Mammary epithelial cell (primary cell): Measurements from ENCODE around the gene RHPN2.

Source experiments
- EZH2 ChIP-seq: IDR thresholded peaks from 2 replicates; pipeline ENCODE4 v1.6.1; 2012; ENCODE audit warnings: low read length, inconsistent platforms, borderline replicate concordance
- TF ChIP-seq, protein P1 (sequence below), 2 donors: IDR thresholded peaks in 1 of 2; conservative IDR thresholded peaks in 1 of 2; 2 replicates each; pipeline ENCODE4 v1.5.1; 2011 to 2012; ENCODE audit warnings: inconsistent platforms in 2 of 2, low read length in 2 of 2, mild to moderate bottlenecking in 2 of 2, control low read depth in 1 of 2, low read depth in 1 of 2; ENCODE audit not compliant: insufficient read depth in 1 of 2; ENCODE audit errors: extremely low read depth in 1 of 2

DNA sequence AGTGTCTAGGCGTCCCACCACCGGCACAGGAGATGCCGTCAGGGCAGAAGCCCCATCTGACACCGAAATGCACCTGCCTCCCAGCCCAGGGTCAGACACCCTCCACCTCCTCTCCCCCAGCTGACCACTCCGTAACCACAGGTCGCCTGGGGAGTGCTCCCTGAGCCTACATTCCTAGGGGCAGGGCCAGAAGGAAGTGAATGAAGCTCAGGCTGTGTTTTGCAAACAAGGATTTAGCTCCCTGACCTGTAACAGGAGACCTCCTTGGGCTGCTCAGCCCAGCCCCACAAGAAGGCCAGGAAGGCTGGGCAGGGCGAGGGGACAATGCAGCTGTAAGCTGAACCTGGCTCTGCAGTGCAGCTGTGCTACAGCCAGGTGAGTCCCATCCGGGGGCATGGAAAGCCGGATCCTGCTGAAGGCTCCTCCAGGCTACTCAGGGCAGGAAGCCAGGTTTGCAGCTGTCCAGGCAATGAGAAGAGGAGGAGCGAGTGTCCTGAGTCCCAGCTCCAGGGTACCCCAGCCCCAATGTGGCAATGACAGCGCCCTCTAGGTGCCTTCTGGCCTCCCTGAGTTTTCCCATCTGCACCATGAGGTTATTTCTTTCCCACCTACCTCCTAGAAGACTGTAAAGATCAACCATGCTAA lies 42.1 kb downstream of the RHPN2 start:
- TF ChIP-seq, protein P1, sequence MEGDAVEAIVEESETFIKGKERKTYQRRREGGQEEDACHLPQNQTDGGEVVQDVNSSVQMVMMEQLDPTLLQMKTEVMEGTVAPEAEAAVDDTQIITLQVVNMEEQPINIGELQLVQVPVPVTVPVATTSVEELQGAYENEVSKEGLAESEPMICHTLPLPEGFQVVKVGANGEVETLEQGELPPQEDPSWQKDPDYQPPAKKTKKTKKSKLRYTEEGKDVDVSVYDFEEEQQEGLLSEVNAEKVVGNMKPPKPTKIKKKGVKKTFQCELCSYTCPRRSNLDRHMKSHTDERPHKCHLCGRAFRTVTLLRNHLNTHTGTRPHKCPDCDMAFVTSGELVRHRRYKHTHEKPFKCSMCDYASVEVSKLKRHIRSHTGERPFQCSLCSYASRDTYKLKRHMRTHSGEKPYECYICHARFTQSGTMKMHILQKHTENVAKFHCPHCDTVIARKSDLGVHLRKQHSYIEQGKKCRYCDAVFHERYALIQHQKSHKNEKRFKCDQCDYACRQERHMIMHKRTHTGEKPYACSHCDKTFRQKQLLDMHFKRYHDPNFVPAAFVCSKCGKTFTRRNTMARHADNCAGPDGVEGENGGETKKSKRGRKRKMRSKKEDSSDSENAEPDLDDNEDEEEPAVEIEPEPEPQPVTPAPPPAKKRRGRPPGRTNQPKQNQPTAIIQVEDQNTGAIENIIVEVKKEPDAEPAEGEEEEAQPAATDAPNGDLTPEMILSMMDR (conservative IDR thresholded peaks at IDR 0.05 in 1 of 2, IDR thresholded peaks at IDR 0.05 in 1 of 2; ENCODE audit: extremely low read depth in 1 of 2, insufficient read depth in 1 of 2, low read depth in 1 of 2, low read length in 2 of 2) = no peak
- no peak for TF ChIP-seq EZH2
